ENCODE results near the gene CDKAL1. TPM values are rescaled to one million over a fixed set of nuclear protein-coding genes. Genes with fewer than 3 reads are reported as not detected.

The CDKAL1 gene
- total and polyA plus RNA-seq, 10 of the 15 experiments (the other 5 are each of a cell fraction or from before 2014, with no cell fraction given), result 10.7 to 26.9 (median 17.3) TPM

GRCh38 chr6:21263531-21264287 is 729.5 kb downstream of the CDKAL1 start (continued):
- TF ChIP-seq ZBTB4 (CRISPR knock-in tag; IDR thresholded peaks at IDR 0.05) (no peak), MEF2B (IDR thresholded peaks at IDR 0.05; ENCODE audit: partially characterized antibody, poor library complexity, severe bottlenecking) (peak; percentile 62), NFYB (IDR thresholded peaks at IDR 0.05; ENCODE audit: insufficient read depth, low read depth, low read length) (0 out of 2 replicates have a peak, but pooled peaks have one; percentile 8)

- intact Hi-C loops (cut with micrococcal nuclease; ENCODE audit: unreplicated experiment), result loop anchor here (2.0 to 5.0 kb wide), 3 partner anchors 173 to 388 kb away; no protein-coding TSS in a partner anchor
- RAD21 ChIA-PET (ENCODE audit: unreplicated experiment), result interaction anchor here (0.7 to 2.5 kb wide), 16 partner anchors 18 to 388 kb away, joined by 3 to 11 read pairs (median 4); partner anchors contain the start of gene SOX4
- peak; percentile 35 for FAIRE-seq
- TF ChIP-seq FOXK2 (IDR thresholded peaks at IDR 0.05) (no peak), NFIC (IDR thresholded peaks at IDR 0.05; ENCODE audit: low read depth, low read length) (no peak), SUPT20H (IDR thresholded peaks at IDR 0.05; ENCODE audit: borderline replicate concordance, control insufficient read depth, low read depth, low read length) (no peak), CHD1 (IDR thresholded peaks at IDR 0.05; ENCODE audit: low read depth, low read length) (no peak), PRDM15 (CRISPR knock-in tag; IDR thresholded peaks at IDR 0.05) (no peak), RELB (IDR thresholded peaks at IDR 0.05; ENCODE audit: low read depth) (peak; percentile 18; the same call in 1 of the 2 replicates)
Observed at GRCh38 chr6:21264288-21265033, 730.2 kb downstream of the CDKAL1 start.

More at GRCh38 chr6:21264288-21265033, 730.2 kb downstream of the CDKAL1 start:
- TSS peak; percentile 93 for BruUV-seq (replicated peaks)
- SMC1A ChIA-PET (ENCODE audit: uncharacterized antibody, unreplicated experiment), result interaction anchor here (0.7 to 4.2 kb wide), 33 partner anchors 10 to 1691 kb away, joined by 3 to 20 read pairs (median 3); partner anchors contain the start of gene SOX4
- peak overlapping the region; percentile 55 for H3K4me2 ChIP-seq (ENCODE audit: control insufficient read depth, insufficient read depth)
- DNase-seq (ENCODE audit: low read depth, low spot score), result peak; percentile 35
- H3K27me3 ChIP-seq (replicated peaks in 1 of 2; ENCODE audit: control insufficient read depth in 2 of 2, insufficient read depth in 2 of 2, low read length in 1 of 2), result no peaks in the 10 kb centered on the region
- peak; percentile 74 for ATAC-seq
- no peaks in the 10 kb centered on the region for H3K36me3 ChIP-seq (ENCODE audit: control insufficient read depth in 2 of 2, insufficient read depth in 2 of 2, low read length in 1 of 2)
- CTCF ChIA-PET, result interaction anchor here (0.6 to 1.2 kb wide), 7 partner anchors 40 to 714 kb away, joined by 3 to 4 read pairs (median 3); no protein-coding TSS in a partner anchor
- in situ Hi-C loops (cut with MboI), result no loop called here
- 11% methylated on average over 10 of the region's 10 CpGs for WGBS (ENCODE audit: insufficient coverage, insufficient replicate concordance, low lambda C conversion rate, missing lambda C conversion rate)
- peaks cover 17% of the 10 kb centered on the region for H3K4me1 ChIP-seq (ENCODE audit: control insufficient read depth, insufficient read depth, low read length)
- no peak overlapping the region for H3K4me3 ChIP-seq
- POLR2A ChIA-PET, result interaction anchor here (0.5 to 1.9 kb wide), 7 partner anchors 9 to 722 kb away, joined by 3 to 10 read pairs (median 3); no protein-coding TSS in a partner anchor
- no peaks in the 10 kb centered on the region for H3K79me2 ChIP-seq (ENCODE audit: control insufficient read depth, insufficient read depth, low read length)
- H2AFZ ChIP-seq (ENCODE audit: control insufficient read depth, low read depth, low read length), result peak overlapping the region; percentile 44
- H3K9me3 ChIP-seq (replicated peaks; ENCODE audit: control insufficient read depth, insufficient read depth, low read length), result no peaks in the 10 kb centered on the region
- H4K20me1 ChIP-seq (ENCODE audit: control insufficient read depth, insufficient read depth), result no peaks in the 10 kb centered on the region
- peak overlapping the region; percentile 69 for H3K27ac ChIP-seq (ENCODE audit: control insufficient read depth, insufficient read depth)
- peak overlapping the region; percentile 4; the same call in 1 of the 2 replicates for H3K9ac ChIP-seq (ENCODE audit: control insufficient read depth, insufficient read depth, low read length)
